ENCODE results near the gene PHLDA2.
A peak's percentile ranks its signal among the peaks of the same experiment; 100 is the strongest.

Gene PHLDA2

DNA sequence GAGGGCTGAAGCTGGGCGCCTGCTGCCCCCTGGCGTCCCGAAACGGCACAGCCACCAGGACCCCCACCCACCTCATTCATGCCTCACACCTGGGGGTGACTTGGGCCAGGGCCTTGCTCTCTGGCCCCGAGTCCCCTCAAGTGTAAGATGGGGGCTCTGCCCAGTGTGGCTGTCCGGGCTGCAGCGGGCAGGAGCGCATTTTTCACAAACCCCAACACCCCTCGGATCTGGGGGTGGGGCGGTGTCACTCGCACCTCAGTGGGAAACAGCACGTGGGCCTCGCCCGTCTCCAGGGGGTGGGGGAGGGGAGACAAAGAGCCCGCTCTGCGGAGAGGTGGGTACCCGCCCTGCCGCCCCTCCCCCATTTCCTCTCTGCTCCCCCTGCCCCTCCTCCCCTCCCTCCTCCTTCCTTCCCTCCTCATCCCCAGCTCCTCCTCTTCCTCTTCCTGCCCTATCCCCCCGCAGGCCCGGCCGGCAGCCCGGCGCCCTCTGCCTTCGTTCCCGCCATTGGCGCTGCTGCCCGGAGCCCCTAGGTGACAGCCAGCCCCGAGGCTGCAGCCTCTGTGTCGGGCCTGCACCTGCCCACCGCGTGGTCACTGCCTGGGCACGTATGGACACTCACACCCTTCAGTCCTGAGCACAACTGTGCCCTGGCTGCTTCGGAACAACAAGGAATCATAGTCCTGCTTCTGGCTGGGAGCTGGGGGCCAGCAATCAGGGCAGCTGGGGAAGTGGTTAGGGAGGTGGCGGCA lies 36.8 kb downstream of the PHLDA2 start:
- DNase-seq: peak; percentile 79

GRCh38 chr11:2891326-2892214 lies 37.6 kb downstream of the PHLDA2 start:
- DNase-seq: peak; percentile 35

DNA sequence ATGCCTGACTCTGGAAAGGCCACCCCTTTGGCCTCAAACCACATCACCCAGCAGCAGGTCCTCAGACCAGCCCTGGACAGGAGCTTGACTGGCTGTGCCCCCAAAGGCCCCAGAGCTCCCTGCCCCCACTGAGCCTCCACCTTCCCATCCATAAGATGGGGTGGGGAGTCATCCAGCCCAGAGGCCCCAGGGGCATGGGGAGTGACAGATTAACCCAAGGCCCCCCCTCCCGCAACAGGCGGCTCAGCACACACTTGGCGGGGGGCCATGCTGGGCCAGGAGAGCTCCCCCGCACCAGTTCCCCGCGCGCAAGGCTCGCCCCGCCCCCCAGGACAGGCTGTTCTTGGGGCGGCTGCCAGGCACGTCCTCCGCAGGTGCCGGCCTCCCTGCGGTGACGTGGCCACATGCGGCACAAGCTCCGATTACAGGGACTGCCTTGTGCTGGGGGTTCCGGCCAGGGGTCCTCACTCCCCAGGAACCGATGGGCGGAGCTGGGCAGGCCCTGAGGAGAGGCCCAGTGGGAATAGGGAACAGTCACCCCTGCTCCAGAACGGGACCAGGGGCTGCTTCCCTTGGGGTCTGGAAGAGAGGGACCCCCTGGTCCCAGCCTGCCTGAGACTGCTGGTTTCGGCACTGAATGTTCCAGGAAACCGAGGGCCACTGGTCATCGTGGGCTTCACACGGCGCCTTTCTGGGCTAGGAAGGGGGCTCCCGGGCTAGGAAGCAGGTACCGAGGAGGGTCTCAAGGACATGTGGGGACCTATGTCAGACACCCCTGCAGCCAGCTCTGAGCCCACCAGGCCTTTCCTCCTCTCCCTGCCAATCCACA lies 38.5 kb downstream of the PHLDA2 start:
- DNase-seq: peak; percentile 49

GRCh38 chr11:2889362-2890273 lies 39.6 kb downstream of the PHLDA2 start:
- DNase-seq: no peak

DNA sequence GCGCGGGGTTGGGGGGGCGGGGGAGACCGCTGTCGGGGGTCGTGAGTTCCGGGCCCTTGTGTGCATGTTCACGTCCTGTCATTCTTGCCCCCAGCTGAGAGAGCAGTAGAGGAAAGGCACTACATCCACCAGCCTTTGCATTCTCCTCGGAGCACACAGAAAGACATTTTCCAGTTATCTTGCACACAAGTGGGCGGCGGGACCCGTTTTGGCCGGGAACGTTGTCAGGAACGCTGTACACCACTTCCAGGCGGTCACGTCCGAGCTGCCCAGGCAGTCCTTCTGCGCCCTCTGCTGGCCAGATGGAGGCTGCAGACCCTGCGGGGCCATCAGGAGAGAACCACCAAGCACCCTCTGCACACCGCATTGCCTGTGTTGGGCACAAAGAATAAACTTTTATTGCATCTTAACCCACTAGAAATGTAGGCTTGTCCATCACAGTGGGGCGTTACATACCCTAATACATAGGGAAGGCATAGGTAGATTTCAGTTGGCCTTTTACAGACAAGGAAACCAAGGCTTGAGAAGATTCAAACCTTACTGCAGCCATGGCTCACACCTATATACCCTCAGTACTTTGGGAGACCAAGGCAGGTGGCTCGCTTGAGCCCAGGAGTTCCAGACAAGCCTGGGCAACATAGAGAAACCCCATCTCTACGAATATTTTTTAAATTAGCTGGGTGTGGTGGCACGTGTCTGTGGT lies 40.8 kb downstream of the PHLDA2 start:
- DNase-seq: peak; percentile 82

DNA sequence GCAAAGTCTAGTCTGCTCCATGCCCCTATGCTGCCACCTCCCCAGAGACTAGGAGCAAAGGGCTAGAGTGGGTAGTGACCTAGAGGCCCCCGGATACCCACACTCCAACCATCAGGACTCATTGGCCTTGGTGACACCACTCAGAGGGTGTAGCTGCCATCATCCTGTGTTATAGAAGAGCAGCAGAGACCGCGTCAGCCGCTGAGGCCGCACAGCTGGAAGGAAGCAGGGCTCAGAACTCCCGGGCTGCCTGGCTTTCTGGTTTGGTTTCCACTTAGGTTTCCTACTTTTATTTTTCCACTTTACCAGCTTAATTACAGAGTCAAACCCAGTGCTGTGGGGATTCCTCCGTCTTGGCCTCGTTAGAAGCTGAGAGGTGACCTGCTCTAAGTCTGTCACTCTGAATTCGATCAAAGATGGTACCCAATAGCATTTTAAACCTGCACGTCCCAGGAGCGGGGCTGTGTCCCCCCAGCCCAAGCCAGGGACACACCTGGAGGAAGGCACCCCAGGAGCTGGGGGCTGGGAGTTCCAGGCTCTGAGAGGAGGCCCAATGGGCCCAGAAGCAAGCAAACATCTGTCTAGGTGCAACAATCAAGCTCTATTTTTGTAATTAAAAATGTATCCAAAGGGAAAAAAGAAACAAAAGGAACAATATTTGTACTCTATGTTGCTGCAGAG lies 41.6 kb downstream of the PHLDA2 start:
- DNase-seq: no peak

- no peak for DNase-seq
Measured at GRCh38 chr11:2886936-2887335, 42.3 kb downstream of the PHLDA2 start.

GRCh38 chr11:2886191-2886894 lies 42.9 kb downstream of the PHLDA2 start:
- peak; percentile 36 for DNase-seq

- DNase-seq: peak; percentile 87
Measured at GRCh38 chr11:2885678-2886081, 43.5 kb downstream of the PHLDA2 start, which contains the start of gene CDKN1C. CDKN1C (minus strand) TSS chr11:2885775; CDS start chr11:2885456, 319 bp downstream.

DNA sequence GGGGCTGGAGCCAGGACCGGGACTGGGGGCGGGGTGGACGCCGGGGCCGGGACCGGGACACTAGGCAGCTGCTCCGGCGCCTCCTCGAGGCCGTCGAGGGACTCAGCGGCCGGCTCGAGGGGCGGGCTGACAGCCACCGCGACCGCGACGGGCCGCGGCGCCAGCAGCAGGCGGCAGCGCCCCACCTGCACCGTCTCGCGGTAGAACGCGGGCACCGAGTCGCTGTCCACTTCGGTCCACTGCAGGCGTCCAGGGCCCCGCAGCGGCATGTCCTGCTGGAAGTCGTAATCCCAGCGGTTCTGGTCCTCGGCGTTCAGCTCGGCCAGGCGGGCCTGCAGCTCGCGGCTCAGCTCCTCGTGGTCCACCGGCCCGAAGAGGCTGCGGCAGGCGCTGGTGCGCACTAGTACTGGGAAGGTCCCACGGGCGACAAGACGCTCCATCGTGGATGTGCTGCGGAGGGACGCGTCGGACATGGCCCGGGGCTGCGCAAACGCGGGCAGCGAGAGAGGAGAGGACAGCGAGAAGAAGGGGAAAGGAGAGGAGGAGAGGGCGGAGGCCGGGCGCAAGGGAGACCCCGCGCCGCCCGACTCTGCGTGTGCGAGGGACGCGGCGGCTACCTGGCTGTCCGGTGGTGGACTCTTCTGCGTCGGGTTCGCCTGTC lies 44.1 kb downstream of the PHLDA2 start:
- DNase-seq: peak; percentile 66

GRCh38 chr11:2883979-2884815 lies 45.0 kb downstream of the PHLDA2 start:
- peak; percentile 22 for DNase-seq

- DNase-seq: no peak
Measured at GRCh38 chr11:2883640-2883978, 45.6 kb downstream of the PHLDA2 start.

- DNase-seq: no peak
Measured at GRCh38 chr11:2882396-2883110, 46.7 kb downstream of the PHLDA2 start.

GRCh38 chr11:2881981-2882375 lies 47.2 kb downstream of the PHLDA2 start:
- DNase-seq: no peak

DNA sequence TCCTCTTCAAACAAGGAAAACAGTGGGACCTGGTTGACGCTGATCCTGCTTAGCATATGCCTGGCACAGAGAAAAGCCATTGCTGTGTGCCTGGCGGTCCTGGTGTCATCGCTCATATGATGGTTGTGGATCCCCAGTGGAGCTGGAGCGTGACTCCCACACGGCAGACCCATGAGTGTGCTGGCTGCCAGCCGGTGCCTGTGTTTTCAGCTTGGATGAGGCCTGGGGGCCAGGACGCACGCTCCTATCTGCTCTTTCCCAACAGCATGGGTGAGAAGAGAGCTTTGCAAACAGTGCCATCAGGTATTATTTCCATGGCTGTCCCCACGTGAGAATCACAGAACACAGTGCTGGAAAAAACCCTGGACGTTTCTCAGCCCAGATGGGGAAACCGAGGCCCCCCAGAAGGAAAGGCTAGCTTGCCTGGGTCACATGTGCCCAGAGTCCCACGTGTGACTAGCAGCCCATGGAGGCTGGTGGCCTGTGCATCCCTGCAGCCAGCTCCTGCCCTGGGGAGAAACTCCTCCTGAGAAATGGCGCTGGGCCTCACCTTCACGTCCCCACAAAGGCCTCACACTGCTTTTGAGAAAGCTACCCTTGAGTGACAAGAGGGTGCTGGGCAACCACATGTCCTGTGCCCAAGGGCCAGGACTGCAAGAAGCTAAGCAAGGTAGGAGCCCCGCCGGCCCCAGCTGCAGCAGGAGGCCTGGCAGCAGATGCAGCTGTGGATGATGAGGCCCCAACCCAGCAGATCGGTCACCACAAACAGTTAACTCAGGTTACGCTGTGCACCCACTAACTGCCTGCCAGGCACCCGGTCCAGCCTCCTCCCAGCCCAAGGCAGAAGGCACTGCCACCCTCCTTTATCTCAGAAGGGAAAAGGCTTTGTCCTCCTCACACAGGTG lies 47.9 kb downstream of the PHLDA2 start:
- DNase-seq: no peak

GRCh38 chr11:2880646-2881045 lies 48.6 kb downstream of the PHLDA2 start:
- no peak for DNase-seq

GRCh38 chr11:2878782-2879181 lies 50.4 kb downstream of the PHLDA2 start:
- no peak for DNase-seq
